MM.1S (cell line): ENCODE measurements around the gene LYRM9.

ENCODE experiments used
- CTCF ChIP-seq: fragments of 300-600 bp; sonication (generic); IDR thresholded peaks from 2 replicates; pipeline ENCODE4 v1.5.1; 2016; ENCODE audit warnings: antibody characterized with exemption, low read length, mixed read lengths
- EZH2 ChIP-seq: fragments of 300-600 bp; sonication (generic); optimal IDR thresholded peaks from 2 replicates; pipeline ENCODE3; 2017; ENCODE audit warnings: low read depth, mild to moderate bottlenecking, antibody characterized with exemption, low read length, mixed read lengths

- TF ChIP-seq CTCF (no peak), EZH2 (no peak)
These were observed 1.3 kb downstream of the LYRM9 start for GRCh38 chr17:27891841-27892240.
